ENCODE results near the gene WIPI1. TPM values are rescaled to one million over a fixed set of nuclear protein-coding genes. Genes with fewer than 3 reads are reported as not detected.

WIPI1 gene
- total and polyA plus RNA-seq, 9 of the 15 experiments (the other 6 are each of a cell fraction or from before 2014, with no cell fraction given): 3.7 to 23.5 (median 11.8) TPM

DNA sequence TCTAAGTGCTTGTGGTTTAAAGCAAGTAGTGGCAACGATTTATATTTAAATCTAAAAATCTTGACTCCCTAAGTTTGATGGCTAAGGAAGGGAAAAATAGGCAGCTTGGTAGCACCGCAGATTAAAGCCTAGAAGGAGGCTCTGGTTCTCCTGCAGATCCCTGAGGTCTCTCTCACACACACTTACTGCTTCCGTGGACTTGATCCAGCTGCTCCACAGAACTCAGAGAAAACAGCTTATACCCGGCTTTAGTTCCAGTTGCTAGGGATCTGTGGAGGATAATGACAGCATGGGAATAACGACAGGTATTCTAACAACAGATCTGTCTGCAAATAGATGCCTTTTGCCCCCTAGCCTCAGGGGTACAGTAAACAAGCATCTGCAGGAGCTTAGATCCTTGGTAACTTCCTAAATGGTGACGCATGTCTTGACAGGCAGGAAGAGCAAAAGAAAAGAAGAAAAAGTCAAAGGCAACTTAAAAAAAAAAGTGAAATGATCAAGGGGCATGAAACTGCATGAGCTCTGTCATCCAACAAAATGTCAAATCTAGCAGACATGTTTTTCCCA, 4.5 kb downstream of the WIPI1 start:
- peaks cover 3% of the 10 kb centered on the region; the same call in 1 of the 3 replicates for H3K36me3 ChIP-seq (ENCODE audit: control insufficient read depth, insufficient read depth, low read length)
- WGBS (ENCODE audit: insufficient coverage, low coverage, missing lambda C conversion rate): 53% methylated on average over 6 of the region's 6 CpGs
- intact Hi-C loops (cut with micrococcal nuclease): no loop called here
- ATAC-seq: no peak
- H4K20me1 ChIP-seq (replicated peaks; ENCODE audit: control insufficient read depth, insufficient read depth, low read length): no peaks in the 10 kb centered on the region
- no peak overlapping the region for H3K4me3 ChIP-seq
- ChIA-PET POLR2A (interaction anchor here (0.6 kb wide), 1 partner anchor 1348 kb away, joined by 3 read pairs; no protein-coding TSS in a partner anchor), CTCF (ENCODE audit: low intra/inter-chr PET ratio) (no interaction called here)
- no peaks in the 10 kb centered on the region for H3K27me3 ChIP-seq (ENCODE audit: control insufficient read depth in 2 of 2, insufficient read depth in 2 of 2, low read length in 2 of 2)
- BruUV-seq (replicated peaks): no TSS peak
- H3K9me1 ChIP-seq (ENCODE audit: control insufficient read depth, insufficient read depth, low read length): no peaks in the 10 kb centered on the region
- H3K27ac ChIP-seq (ENCODE audit: extremely low read depth, low read depth, low read length): no peak overlapping the region
- H3K9me3 ChIP-seq (replicated peaks; ENCODE audit: control insufficient read depth, insufficient read depth, low read depth, low read length): no peaks in the 10 kb centered on the region
- H2AFZ ChIP-seq (ENCODE audit: low read depth, low read length): no peak overlapping the region
- DNase-seq (ENCODE audit: extremely low read depth in 1 of 4, low spot score in 3 of 4): no peak
- no peak overlapping the region for H3K9ac ChIP-seq (ENCODE audit: insufficient read depth in 1 of 2, low read depth in 2 of 2, low read length in 2 of 2)
- TF ChIP-seq ZNF766 (CRISPR knock-in tag; conservative IDR thresholded peaks at IDR 0.05) (no peak), CBFB (CRISPR knock-in tag; IDR thresholded peaks at IDR 0.05) (no peak), HNRNPK (IDR thresholded peaks at IDR 0.05; ENCODE audit: low read depth, low read length, poor library complexity, severe bottlenecking) (no peak), NR2C2 (CRISPR knock-in tag; IDR thresholded peaks at IDR 0.05) (no peak), NR2C2 (tag; IDR thresholded peaks at IDR 0.05) (no peak), SMAD4 (CRISPR knock-in tag; conservative IDR thresholded peaks at IDR 0.05) (no peak), KLF6 (CRISPR knock-in tag; IDR thresholded peaks at IDR 0.05; ENCODE audit: borderline replicate concordance) (no peak), RBM15 (IDR thresholded peaks at IDR 0.05; ENCODE audit: insufficient read depth, low read length) (no peak), BACH1 (tag; IDR thresholded peaks at IDR 0.05) (no peak)
- TF ChIP-seq, protein P1, sequence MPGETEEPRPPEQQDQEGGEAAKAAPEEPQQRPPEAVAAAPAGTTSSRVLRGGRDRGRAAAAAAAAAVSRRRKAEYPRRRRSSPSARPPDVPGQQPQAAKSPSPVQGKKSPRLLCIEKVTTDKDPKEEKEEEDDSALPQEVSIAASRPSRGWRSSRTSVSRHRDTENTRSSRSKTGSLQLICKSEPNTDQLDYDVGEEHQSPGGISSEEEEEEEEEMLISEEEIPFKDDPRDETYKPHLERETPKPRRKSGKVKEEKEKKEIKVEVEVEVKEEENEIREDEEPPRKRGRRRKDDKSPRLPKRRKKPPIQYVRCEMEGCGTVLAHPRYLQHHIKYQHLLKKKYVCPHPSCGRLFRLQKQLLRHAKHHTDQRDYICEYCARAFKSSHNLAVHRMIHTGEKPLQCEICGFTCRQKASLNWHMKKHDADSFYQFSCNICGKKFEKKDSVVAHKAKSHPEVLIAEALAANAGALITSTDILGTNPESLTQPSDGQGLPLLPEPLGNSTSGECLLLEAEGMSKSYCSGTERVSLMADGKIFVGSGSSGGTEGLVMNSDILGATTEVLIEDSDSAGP (CRISPR knock-in tag; IDR thresholded peaks at IDR 0.05): no peak
- TF ChIP-seq, protein P2, sequence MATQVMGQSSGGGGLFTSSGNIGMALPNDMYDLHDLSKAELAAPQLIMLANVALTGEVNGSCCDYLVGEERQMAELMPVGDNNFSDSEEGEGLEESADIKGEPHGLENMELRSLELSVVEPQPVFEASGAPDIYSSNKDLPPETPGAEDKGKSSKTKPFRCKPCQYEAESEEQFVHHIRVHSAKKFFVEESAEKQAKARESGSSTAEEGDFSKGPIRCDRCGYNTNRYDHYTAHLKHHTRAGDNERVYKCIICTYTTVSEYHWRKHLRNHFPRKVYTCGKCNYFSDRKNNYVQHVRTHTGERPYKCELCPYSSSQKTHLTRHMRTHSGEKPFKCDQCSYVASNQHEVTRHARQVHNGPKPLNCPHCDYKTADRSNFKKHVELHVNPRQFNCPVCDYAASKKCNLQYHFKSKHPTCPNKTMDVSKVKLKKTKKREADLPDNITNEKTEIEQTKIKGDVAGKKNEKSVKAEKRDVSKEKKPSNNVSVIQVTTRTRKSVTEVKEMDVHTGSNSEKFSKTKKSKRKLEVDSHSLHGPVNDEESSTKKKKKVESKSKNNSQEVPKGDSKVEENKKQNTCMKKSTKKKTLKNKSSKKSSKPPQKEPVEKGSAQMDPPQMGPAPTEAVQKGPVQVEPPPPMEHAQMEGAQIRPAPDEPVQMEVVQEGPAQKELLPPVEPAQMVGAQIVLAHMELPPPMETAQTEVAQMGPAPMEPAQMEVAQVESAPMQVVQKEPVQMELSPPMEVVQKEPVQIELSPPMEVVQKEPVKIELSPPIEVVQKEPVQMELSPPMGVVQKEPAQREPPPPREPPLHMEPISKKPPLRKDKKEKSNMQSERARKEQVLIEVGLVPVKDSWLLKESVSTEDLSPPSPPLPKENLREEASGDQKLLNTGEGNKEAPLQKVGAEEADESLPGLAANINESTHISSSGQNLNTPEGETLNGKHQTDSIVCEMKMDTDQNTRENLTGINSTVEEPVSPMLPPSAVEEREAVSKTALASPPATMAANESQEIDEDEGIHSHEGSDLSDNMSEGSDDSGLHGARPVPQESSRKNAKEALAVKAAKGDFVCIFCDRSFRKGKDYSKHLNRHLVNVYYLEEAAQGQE (IDR thresholded peaks at IDR 0.05; ENCODE audit: borderline replicate concordance): no peak
- TF ChIP-seq, protein P2 (CRISPR knock-in tag; IDR thresholded peaks at IDR 0.05; ENCODE audit: low read depth): no peak
- H3K79me2 ChIP-seq (ENCODE audit: control insufficient read depth, insufficient read depth, low read length): no peaks in the 10 kb centered on the region
- in situ Hi-C loops (cut with MboI): loop anchor here (25.0 kb wide), 1 partner anchor 491 kb away; no protein-coding TSS in a partner anchor
- H3K4me2 ChIP-seq (ENCODE audit: insufficient read depth, low read length): no peak overlapping the region
- H3K4me1 ChIP-seq (replicated peaks in 1 of 2; ENCODE audit: control insufficient read depth in 2 of 2, insufficient read depth in 2 of 2, low read length in 2 of 2): peaks cover 6 to 12% of the 10 kb centered on the region in 2 experiments
- FAIRE-seq: no peak

Measured in K562 (cell line).